Endothelial cell (in vitro differentiated cells): Measurements from ENCODE around the gene OTUD3. TPM values are rescaled to one million over a fixed set of nuclear protein-coding genes. Genes with fewer than 3 reads are reported as not detected.

ENCODE experiments used
- DNase-seq: peaks from one replicate; pipeline ENCODE4 v3.0.0; 2021; ENCODE audit warnings: low spot score
- H3K27ac Mint-ChIP-seq: one replicate; pipeline ENCODE4 v1.8.0; 2021; ENCODE audit warnings: mixed read lengths, inconsistent platforms; ENCODE audit not compliant: unreplicated experiment
- H3K27me3 Mint-ChIP-seq: one replicate; pipeline ENCODE4 v1.8.0; 2021; ENCODE audit warnings: mild to moderate bottlenecking, moderate library complexity, mixed read lengths, inconsistent platforms; ENCODE audit not compliant: unreplicated experiment
- H3K36me3 Mint-ChIP-seq: one replicate; pipeline ENCODE4 v1.8.0; 2021; ENCODE audit warnings: mild to moderate bottlenecking, low read depth, mixed read lengths, inconsistent platforms; ENCODE audit not compliant: unreplicated experiment
- H3K4me1 Mint-ChIP-seq: one replicate; pipeline ENCODE4 v1.8.0; 2021; ENCODE audit warnings: mild to moderate bottlenecking, mixed read lengths, inconsistent platforms; ENCODE audit not compliant: unreplicated experiment
- H3K4me3 Mint-ChIP-seq: one replicate; pipeline ENCODE4 v1.8.0; 2021; ENCODE audit warnings: mild to moderate bottlenecking, mixed read lengths, inconsistent platforms; ENCODE audit not compliant: unreplicated experiment
- H3K9me3 Mint-ChIP-seq: one replicate; pipeline ENCODE4 v1.8.0; 2021; ENCODE audit warnings: mixed read lengths, inconsistent platforms; ENCODE audit not compliant: unreplicated experiment
- total RNA-seq: library from RNA; stranded (reverse); fragmentation: NEBNext Ultra II Directional; extraction: Animal tissue kit (Norgen Biotek cat#: 25700); gene quantifications from one replicate; pipeline ENCODE4 v1.2.1, GENCODE V29; 2021; ENCODE audit not compliant: unreplicated experiment
- TF ChIP-seq, protein P1 (sequence below): fragments of 200-600 bp; sonication (generic); IDR thresholded peaks from one replicate; pipeline ENCODE4 v1.5.0; 2021; ENCODE audit warnings: antibody characterized with exemption; ENCODE audit not compliant: unreplicated experiment

OTUD3 gene
- total RNA-seq, 1 donor from 2014 or later, result 12.1 TPM

- TF ChIP-seq, protein P1, sequence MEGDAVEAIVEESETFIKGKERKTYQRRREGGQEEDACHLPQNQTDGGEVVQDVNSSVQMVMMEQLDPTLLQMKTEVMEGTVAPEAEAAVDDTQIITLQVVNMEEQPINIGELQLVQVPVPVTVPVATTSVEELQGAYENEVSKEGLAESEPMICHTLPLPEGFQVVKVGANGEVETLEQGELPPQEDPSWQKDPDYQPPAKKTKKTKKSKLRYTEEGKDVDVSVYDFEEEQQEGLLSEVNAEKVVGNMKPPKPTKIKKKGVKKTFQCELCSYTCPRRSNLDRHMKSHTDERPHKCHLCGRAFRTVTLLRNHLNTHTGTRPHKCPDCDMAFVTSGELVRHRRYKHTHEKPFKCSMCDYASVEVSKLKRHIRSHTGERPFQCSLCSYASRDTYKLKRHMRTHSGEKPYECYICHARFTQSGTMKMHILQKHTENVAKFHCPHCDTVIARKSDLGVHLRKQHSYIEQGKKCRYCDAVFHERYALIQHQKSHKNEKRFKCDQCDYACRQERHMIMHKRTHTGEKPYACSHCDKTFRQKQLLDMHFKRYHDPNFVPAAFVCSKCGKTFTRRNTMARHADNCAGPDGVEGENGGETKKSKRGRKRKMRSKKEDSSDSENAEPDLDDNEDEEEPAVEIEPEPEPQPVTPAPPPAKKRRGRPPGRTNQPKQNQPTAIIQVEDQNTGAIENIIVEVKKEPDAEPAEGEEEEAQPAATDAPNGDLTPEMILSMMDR, result no peak
- H3K27me3 Mint-ChIP-seq, result peaks cover 2% of the 10 kb centered on the region
- H3K36me3 Mint-ChIP-seq, result no peaks in the 10 kb centered on the region
- H3K27ac Mint-ChIP-seq, result no peak overlapping the region
- H3K4me3 Mint-ChIP-seq, result no peak overlapping the region
- H3K4me1 Mint-ChIP-seq, result no peaks in the 10 kb centered on the region
- no peaks in the 10 kb centered on the region for H3K9me3 Mint-ChIP-seq
- no peak for DNase-seq
Observed at GRCh38 chr1:19920132-19920710, 38.0 kb downstream of the OTUD3 start.

- H3K4me1 Mint-ChIP-seq, result no peaks in the 10 kb centered on the region
- DNase-seq, result no peak
Observed at GRCh38 chr1:19921310-19921709, 39.1 kb downstream of the OTUD3 start.

DNA sequence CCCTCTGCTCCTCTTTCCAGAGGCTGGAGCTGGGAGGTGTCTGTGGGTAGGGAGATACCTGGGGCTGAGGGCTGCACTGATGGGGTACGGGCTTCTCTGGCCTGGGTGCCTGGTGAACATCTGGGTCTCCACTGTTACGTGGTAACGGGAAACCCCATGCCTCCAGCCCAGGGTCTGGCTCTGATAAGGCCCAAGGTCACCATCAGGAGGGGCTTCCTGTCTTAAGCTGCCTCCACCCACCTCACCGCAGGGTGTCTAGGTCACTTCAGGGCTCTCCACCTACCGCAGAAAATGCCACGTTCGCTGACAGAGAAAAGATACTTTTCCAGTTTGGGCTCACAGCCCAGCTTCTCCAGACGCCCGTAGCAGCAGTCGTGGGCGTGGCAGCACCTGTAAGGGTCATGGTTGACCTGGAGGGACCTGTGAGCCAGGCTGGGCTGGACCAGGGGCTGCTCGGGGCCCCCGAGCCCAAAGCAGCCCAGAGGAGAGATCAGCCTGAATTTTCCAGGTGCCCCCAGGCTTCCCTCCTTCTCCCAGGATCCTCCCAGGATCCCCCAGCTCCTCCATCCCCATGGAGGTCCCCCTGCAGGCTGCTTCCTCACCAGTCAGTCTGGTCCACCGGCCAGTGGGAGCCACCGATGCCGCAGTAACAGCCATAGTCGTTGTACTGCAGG lies 40.0 kb downstream of the OTUD3 start:
- Mint-ChIP-seq H3K9me3 (no peaks in the 10 kb centered on the region), H3K27me3 (peaks cover 2% of the 10 kb centered on the region), H3K36me3 (peaks cover 7% of the 10 kb centered on the region), H3K27ac (no peak overlapping the region), H3K4me3 (no peak overlapping the region), H3K4me1 (no peaks in the 10 kb centered on the region)
- TF ChIP-seq, protein P1, result no peak
- DNase-seq, result no peak

More at GRCh38 chr1:19921310-19921709, 39.1 kb downstream of the OTUD3 start:
- Mint-ChIP-seq H3K9me3 (no peaks in the 10 kb centered on the region), H3K4me3 (no peak overlapping the region), H3K36me3 (peaks cover under 1% of the 10 kb centered on the region), H3K27me3 (peaks cover 2% of the 10 kb centered on the region), H3K27ac (no peak overlapping the region)
- TF ChIP-seq, protein P1, result no peak

DNA sequence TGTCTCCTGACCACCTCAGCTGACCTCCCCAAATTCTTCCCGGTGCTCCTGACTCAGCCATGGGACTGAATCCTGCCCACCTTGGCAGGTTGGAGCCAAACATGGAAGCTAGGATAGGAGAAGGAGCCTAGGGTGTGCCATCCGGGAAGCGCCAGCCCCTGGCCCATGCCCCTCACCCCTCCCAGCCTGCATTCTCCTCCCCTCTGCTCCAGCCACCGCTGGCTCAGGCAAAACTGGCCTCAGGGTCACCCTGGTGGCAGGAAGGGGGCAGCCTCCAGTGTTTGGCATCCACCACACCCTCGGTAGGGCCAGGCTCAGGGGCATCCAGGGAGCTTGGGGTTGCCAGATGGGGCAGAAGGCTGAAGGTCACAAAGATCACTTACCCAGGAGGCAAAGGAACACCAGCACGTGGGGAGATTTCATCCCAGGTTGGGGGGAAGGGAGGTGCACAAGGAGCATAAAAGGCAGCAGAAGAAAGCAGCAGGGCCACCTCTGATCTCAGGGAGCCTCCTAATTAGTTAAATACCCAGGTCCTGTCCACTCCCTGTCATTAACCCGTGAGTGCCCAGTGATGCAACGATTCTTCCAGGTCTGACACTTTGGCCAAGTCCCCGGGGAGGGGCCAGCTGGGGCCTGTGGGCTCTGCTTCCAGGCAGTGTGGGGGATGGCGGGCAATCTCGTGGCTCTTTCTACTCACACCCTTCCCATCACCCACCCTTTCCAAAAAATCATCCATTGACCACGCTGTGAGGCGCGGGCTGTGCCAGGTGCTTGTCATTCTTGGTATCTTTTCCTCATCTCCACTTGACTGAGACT lies 41.1 kb downstream of the OTUD3 start, which contains the start of gene PLA2G2E:
TSS of gene PLA2G2E (minus strand) at position 481 of the 816 bp plus-strand sequence. CDS start at position 423, 58 bp downstream.
- Mint-ChIP-seq H3K27me3 (peaks cover 2% of the 10 kb centered on the region), H3K27ac (peak within 1 kb of the TSS; percentile 30), H3K4me3 (no peak within 1 kb of the TSS), H3K4me1 (no peaks in the 10 kb centered on the region), H3K36me3 (peaks cover 7% of the 10 kb centered on the region), H3K9me3 (no peaks in the 10 kb centered on the region)
- TF ChIP-seq, protein P1, result no peak
- DNase-seq, result no peak
